Neural cell (in vitro differentiated cells): ENCODE results near the gene GRID1. TPM values are rescaled to one million over a fixed set of nuclear protein-coding genes. Genes with fewer than 3 reads are reported as not detected.

Source experiments
- H2AFZ ChIP-seq: fragments of 200-600, 300-800 bp; sonication (generic), shearing (Covaris generic); 2 replicates; pipeline ENCODE4 v1.6.0; 2014; ENCODE audit warnings: low read depth, mild to moderate bottlenecking, antibody characterized with exemption, low read length, moderate library complexity
- H3F3A ChIP-seq: fragments of 200-600 bp; shearing (Covaris generic); 2 replicates; pipeline ENCODE4 v1.6.1; 2016; ENCODE audit warnings: mild to moderate bottlenecking, moderate library complexity, mixed read lengths, antibody characterized with exemption, low read length; ENCODE audit not compliant: insufficient read depth, poor library complexity, severe bottlenecking
- H3K27ac ChIP-seq: fragments of 200-600, 300-800 bp; sonication (generic), shearing (Covaris generic); 2 replicates; pipeline ENCODE4 v1.5.1; 2014; ENCODE audit warnings: mild to moderate bottlenecking, low read length, moderate library complexity
- H3K27me3 ChIP-seq: fragments of 300-800, 200-600 bp; sonication (generic), shearing (Covaris generic); 2 replicates; pipeline ENCODE4 v1.6.0; 2014; ENCODE audit warnings: mild to moderate bottlenecking, low read depth, low read length, moderate library complexity; ENCODE audit not compliant: insufficient read depth
- H3K36me3 ChIP-seq: fragments of 300-800, 200-600 bp; sonication (generic), shearing (Covaris generic); 2 replicates; pipeline ENCODE4 v1.5.1; 2014; ENCODE audit warnings: mild to moderate bottlenecking, antibody characterized with exemption, low read length, moderate library complexity; ENCODE audit not compliant: insufficient read depth
- H3K4me2 ChIP-seq: fragments of 300-800, 200-600 bp; sonication (generic), shearing (Covaris generic); 2 replicates; pipeline ENCODE4 v1.6.0; 2014; ENCODE audit warnings: mild to moderate bottlenecking, low read length
- H3K4me3 ChIP-seq: fragments of 300-800, 200-600 bp; sonication (generic), shearing (Covaris generic); 2 replicates; pipeline ENCODE4 v1.5.1; 2014; ENCODE audit warnings: mild to moderate bottlenecking, low read length, moderate library complexity
- H3K79me2 ChIP-seq: fragments of 200-600 bp; shearing (Covaris generic); replicated peaks from 2 replicates; pipeline ENCODE4 v1.6.0; 2014; ENCODE audit warnings: mild to moderate bottlenecking, low read length, moderate library complexity; ENCODE audit not compliant: insufficient read depth
- H3K9ac ChIP-seq: fragments of 300-800, 200-600 bp; sonication (generic), shearing (Covaris generic); 2 replicates; pipeline ENCODE4 v1.6.1; 2016; ENCODE audit warnings: mild to moderate bottlenecking, low read length, mixed read lengths
- H3K9me2 ChIP-seq: fragments of 200-600 bp; shearing (Covaris generic); 2 replicates; pipeline ENCODE4 v1.6.1; 2016; ENCODE audit warnings: mild to moderate bottlenecking, low read length, mixed read lengths; ENCODE audit not compliant: insufficient read depth
- H3K9me3 ChIP-seq: fragments of 200-600, 300-800 bp; sonication (generic), shearing (Covaris generic); 2 replicates; pipeline ENCODE4 v1.6.1; 2016; ENCODE audit warnings: mild to moderate bottlenecking, mixed run types, low read length, moderate library complexity, mixed read lengths
- H4K20me1 ChIP-seq: fragments of 200-600 bp; shearing (Covaris generic); 2 replicates; pipeline ENCODE4 v1.6.1; 2016; ENCODE audit warnings: mild to moderate bottlenecking, mixed run types; ENCODE audit not compliant: insufficient read depth
- EP300 ChIP-seq: fragments of 450-650 bp; conservative IDR thresholded peaks from 2 replicates; pipeline ENCODE4 v1.6.1; 2014; ENCODE audit warnings: antibody characterized with exemption, mild to moderate bottlenecking, moderate library complexity; ENCODE audit not compliant: poor library complexity, severe bottlenecking
- EZH2 ChIP-seq: fragments of 200-600, 300-800 bp; shearing (Covaris generic), sonication (generic); IDR thresholded peaks from 2 replicates; pipeline ENCODE4 v1.6.1; 2014; ENCODE audit warnings: antibody characterized with exemption, low read length, borderline replicate concordance, mild to moderate bottlenecking; ENCODE audit not compliant: insufficient read depth, poor library complexity, severe bottlenecking
- MXI1 ChIP-seq: fragments of 450-650 bp; conservative IDR thresholded peaks from 2 replicates; pipeline ENCODE4 v1.6.1; 2014; ENCODE audit warnings: antibody characterized with exemption, mild to moderate bottlenecking; ENCODE audit not compliant: poor library complexity, severe bottlenecking
- POLR2AphosphoS5 ChIP-seq: IDR thresholded peaks from 2 replicates; pipeline ENCODE4 v1.6.1; 2012
- RAD21 ChIP-seq: fragments of 450-650 bp; conservative IDR thresholded peaks from 2 replicates; pipeline ENCODE4 v1.6.1; 2014; ENCODE audit warnings: antibody characterized with exemption, mild to moderate bottlenecking, moderate library complexity
- SMC3 ChIP-seq: fragments of 450-650 bp; conservative IDR thresholded peaks from 2 replicates; pipeline ENCODE4 v1.6.1; 2014; ENCODE audit warnings: antibody characterized with exemption, mild to moderate bottlenecking, moderate library complexity; ENCODE audit not compliant: poor library complexity
- TAF1 ChIP-seq: IDR thresholded peaks from 2 replicates; pipeline ENCODE4 v1.6.1; 2012; ENCODE audit warnings: low read depth
- polyA plus RNA-seq: library from polyadenylated mRNA; depleted of rRNA; stranded (reverse); fragments of >200 nt; gene quantifications from 2 replicates; pipeline ENCODE4 v1.2.3, GENCODE V29; 2014
- TF ChIP-seq, protein P1 (sequence below): fragments of 450-650 bp; IDR thresholded peaks from 2 replicates; pipeline ENCODE4 v1.5.1; 2014; ENCODE audit warnings: antibody characterized with exemption, mild to moderate bottlenecking, moderate library complexity; ENCODE audit not compliant: poor library complexity, severe bottlenecking
- TF ChIP-seq, protein P2 (sequence below): IDR thresholded peaks from 2 replicates; pipeline ENCODE4 v1.6.1; 2012; ENCODE audit warnings: borderline replicate concordance

GRID1 gene
- polyA plus RNA-seq, 1 donor from 2014 or later: 7.3 TPM

DNA sequence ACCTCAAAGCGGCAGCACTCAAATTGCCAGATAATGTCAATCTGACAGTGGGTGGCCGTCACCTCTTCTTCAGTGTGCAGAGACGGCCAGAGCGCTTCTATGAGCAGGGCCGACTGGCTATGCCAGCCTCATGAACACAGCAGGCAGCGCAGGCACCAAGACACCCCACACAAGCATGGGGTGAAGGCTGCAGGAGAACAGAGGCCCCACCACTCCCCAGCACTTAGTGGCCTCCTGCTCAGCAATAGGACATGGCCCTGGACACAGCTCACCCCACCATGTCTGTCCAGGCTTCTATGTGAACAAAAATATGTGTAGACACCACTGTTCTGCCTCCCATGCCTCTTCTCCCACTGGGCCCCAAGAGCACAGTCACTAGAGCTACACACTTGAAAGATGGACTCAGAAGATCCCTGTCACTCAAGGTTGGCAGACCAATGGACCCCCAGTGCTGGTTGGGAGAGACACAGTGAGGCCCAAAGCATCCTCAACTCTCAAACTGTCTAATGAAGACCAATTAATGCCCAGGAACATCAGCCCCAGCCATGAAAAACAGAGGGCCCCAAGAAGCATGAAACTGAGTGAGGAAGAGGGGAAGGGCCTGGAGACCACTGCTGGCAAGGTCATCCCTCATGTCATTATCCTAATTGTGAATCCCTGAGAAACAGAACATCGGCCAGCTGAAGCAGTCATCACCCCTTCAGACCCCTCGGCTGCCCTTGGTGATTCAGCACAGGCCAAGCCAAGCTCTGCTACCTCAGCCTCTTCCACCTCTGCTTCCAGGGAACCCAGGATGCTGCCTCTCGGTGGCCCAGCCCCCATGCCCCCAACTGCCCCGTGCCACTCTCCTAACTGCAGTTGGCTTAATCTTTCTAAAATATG is 77.7 kb downstream of the GRID1 start:
- no peak overlapping the region for H2AFZ ChIP-seq
- H3K9ac ChIP-seq: no peak overlapping the region
- no peaks in the 10 kb centered on the region for H3K36me3 ChIP-seq
- H3K4me3 ChIP-seq: no peak overlapping the region
- no peaks in the 10 kb centered on the region for H3F3A ChIP-seq
- H3K4me2 ChIP-seq: no peak overlapping the region
- no peak for TF ChIP-seq SMC3
- TF ChIP-seq EP300: no peak
- TF ChIP-seq MXI1: no peak
- TF ChIP-seq, protein P1, sequence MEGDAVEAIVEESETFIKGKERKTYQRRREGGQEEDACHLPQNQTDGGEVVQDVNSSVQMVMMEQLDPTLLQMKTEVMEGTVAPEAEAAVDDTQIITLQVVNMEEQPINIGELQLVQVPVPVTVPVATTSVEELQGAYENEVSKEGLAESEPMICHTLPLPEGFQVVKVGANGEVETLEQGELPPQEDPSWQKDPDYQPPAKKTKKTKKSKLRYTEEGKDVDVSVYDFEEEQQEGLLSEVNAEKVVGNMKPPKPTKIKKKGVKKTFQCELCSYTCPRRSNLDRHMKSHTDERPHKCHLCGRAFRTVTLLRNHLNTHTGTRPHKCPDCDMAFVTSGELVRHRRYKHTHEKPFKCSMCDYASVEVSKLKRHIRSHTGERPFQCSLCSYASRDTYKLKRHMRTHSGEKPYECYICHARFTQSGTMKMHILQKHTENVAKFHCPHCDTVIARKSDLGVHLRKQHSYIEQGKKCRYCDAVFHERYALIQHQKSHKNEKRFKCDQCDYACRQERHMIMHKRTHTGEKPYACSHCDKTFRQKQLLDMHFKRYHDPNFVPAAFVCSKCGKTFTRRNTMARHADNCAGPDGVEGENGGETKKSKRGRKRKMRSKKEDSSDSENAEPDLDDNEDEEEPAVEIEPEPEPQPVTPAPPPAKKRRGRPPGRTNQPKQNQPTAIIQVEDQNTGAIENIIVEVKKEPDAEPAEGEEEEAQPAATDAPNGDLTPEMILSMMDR: no peak
- TF ChIP-seq, protein P2, sequence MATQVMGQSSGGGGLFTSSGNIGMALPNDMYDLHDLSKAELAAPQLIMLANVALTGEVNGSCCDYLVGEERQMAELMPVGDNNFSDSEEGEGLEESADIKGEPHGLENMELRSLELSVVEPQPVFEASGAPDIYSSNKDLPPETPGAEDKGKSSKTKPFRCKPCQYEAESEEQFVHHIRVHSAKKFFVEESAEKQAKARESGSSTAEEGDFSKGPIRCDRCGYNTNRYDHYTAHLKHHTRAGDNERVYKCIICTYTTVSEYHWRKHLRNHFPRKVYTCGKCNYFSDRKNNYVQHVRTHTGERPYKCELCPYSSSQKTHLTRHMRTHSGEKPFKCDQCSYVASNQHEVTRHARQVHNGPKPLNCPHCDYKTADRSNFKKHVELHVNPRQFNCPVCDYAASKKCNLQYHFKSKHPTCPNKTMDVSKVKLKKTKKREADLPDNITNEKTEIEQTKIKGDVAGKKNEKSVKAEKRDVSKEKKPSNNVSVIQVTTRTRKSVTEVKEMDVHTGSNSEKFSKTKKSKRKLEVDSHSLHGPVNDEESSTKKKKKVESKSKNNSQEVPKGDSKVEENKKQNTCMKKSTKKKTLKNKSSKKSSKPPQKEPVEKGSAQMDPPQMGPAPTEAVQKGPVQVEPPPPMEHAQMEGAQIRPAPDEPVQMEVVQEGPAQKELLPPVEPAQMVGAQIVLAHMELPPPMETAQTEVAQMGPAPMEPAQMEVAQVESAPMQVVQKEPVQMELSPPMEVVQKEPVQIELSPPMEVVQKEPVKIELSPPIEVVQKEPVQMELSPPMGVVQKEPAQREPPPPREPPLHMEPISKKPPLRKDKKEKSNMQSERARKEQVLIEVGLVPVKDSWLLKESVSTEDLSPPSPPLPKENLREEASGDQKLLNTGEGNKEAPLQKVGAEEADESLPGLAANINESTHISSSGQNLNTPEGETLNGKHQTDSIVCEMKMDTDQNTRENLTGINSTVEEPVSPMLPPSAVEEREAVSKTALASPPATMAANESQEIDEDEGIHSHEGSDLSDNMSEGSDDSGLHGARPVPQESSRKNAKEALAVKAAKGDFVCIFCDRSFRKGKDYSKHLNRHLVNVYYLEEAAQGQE: no peak
- no peak for TF ChIP-seq RAD21
- TF ChIP-seq POLR2AphosphoS5: no peak
- no peak for TF ChIP-seq EZH2
- TF ChIP-seq TAF1: no peak
- no peaks in the 10 kb centered on the region for H4K20me1 ChIP-seq
- H3K9me3 ChIP-seq: no peaks in the 10 kb centered on the region
- no peaks in the 10 kb centered on the region for H3K27me3 ChIP-seq
- H3K27ac ChIP-seq: no peak overlapping the region
- H3K79me2 ChIP-seq: no peaks in the 10 kb centered on the region
- no peaks in the 10 kb centered on the region for H3K9me2 ChIP-seq

DNA sequence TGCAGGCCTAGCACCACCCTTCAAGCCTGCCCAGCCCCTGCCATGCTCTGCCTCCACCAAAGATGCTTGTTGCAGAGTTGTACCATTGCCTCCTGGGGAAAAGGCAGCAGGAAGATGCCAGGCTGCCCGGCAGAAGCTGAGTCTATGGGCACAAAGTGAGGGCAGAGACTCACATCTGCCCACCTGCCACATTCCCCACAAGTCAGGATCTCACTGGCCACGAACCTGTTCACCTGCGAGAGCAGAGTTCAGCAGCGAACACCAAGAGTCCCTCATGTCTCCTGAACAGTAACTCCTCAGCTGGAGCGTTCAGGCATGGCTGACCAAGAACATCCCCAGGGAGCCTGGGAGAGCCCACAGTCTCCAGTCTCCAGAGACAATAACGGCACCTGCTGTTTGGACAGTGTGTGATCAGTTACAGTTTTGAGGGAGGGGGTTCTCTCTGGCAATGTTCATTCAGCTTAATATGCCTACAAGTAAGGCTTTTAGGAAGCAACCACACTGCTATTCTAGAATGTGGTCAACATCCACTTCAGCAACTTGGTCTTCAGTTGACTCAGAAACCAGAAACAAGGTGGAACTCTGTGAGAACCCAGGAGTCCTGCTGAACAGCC is 78.5 kb downstream of the GRID1 start:
- Histone ChIP-seq H3K9me2 (no peaks in the 10 kb centered on the region), H3K4me3 (no peak overlapping the region), H2AFZ (no peak overlapping the region), H3F3A (no peaks in the 10 kb centered on the region), H3K79me2 (no peaks in the 10 kb centered on the region), H3K36me3 (no peaks in the 10 kb centered on the region), H3K4me2 (no peak overlapping the region), H3K27me3 (no peaks in the 10 kb centered on the region), H4K20me1 (no peaks in the 10 kb centered on the region), H3K9me3 (no peaks in the 10 kb centered on the region), H3K27ac (no peak overlapping the region), H3K9ac (no peak overlapping the region)
- TF ChIP-seq TAF1 (no peak), POLR2AphosphoS5 (no peak), EP300 (no peak), MXI1 (no peak), SMC3 (no peak), RAD21 (no peak), EZH2 (no peak)
- TF ChIP-seq, protein P1: no peak
- TF ChIP-seq, protein P2: no peak
